ENCODE measurements around the gene CALM1. TPM values are rescaled to one million over a fixed set of nuclear protein-coding genes. Genes with fewer than 3 reads are reported as not detected.

The CALM1 gene
- total and polyA plus RNA-seq, 10 of the 15 experiments (the other 5 are each of a cell fraction or from before 2014, with no cell fraction given) = 110 to 729 (median 261) TPM

GRCh38 chr14:90354551-90355298, 42.1 kb upstream of the CALM1 start:
- Histone ChIP-seq H2AFZ (ENCODE audit: control insufficient read depth, low read depth, low read length) (no peak overlapping the region), H3K9ac (ENCODE audit: control insufficient read depth, insufficient read depth, low read length) (no peak overlapping the region), H3K27ac (ENCODE audit: control insufficient read depth, insufficient read depth) (no peak overlapping the region), H3K27me3 (replicated peaks in 1 of 2; ENCODE audit: control insufficient read depth in 2 of 2, insufficient read depth in 2 of 2, low read length in 1 of 2) (no peaks in the 10 kb centered on the region), H3K9me3 (replicated peaks; ENCODE audit: control insufficient read depth, insufficient read depth, low read length) (no peaks in the 10 kb centered on the region), H3K4me1 (ENCODE audit: control insufficient read depth, insufficient read depth, low read length) (no peaks in the 10 kb centered on the region), H3K79me2 (ENCODE audit: control insufficient read depth, insufficient read depth, low read length) (no peaks in the 10 kb centered on the region), H3K4me2 (ENCODE audit: control insufficient read depth, insufficient read depth) (no peak overlapping the region), H3K4me3 (no peak overlapping the region), H4K20me1 (ENCODE audit: control insufficient read depth, insufficient read depth) (no peaks in the 10 kb centered on the region), H3K36me3 (ENCODE audit: control insufficient read depth in 2 of 2, insufficient read depth in 2 of 2, low read length in 1 of 2) (no peaks in the 10 kb centered on the region)
- intact Hi-C loops (cut with micrococcal nuclease; ENCODE audit: unreplicated experiment) (no loop called here), in situ Hi-C loops (cut with MboI) (no loop called here)
- POLR2A ChIA-PET = interaction anchor here (0.6 kb wide), 1 partner anchor 8 kb away, joined by 5 read pairs; no protein-coding TSS in a partner anchor
- TF ChIP-seq SMC3 (IDR thresholded peaks at IDR 0.05; ENCODE audit: borderline replicate concordance, low read length) (no peak), E2F8 (IDR thresholded peaks at IDR 0.05; ENCODE audit: low read depth, partially characterized antibody) (no peak), ZBTB33 (IDR thresholded peaks at IDR 0.05) (no peak), POLR2A (IDR thresholded peaks at IDR 0.05; ENCODE audit: low read depth, low read length) (no peak), ZNF24 (IDR thresholded peaks at IDR 0.05) (no peak), TCF3 (IDR thresholded peaks at IDR 0.05; ENCODE audit: borderline replicate concordance, insufficient read depth, low read depth, low read length) (no peak), TCF7 (IDR thresholded peaks at IDR 0.05; ENCODE audit: borderline replicate concordance) (no peak), E2F4 (IDR thresholded peaks at IDR 0.05; ENCODE audit: low read depth, low read length) (no peak), KLF5 (IDR thresholded peaks at IDR 0.05; ENCODE audit: partially characterized antibody) (no peak), MEF2A (IDR thresholded peaks at IDR 0.05; ENCODE audit: insufficient read depth, low read depth, low read length) (no peak), MAX (IDR thresholded peaks at IDR 0.05; ENCODE audit: low read depth, low read length) (no peak)
- CTCF ChIA-PET = no interaction called here
- BruUV-seq (replicated peaks) = no TSS peak
- DNase-seq (ENCODE audit: low read depth, low spot score) = no peak
- no peak for ATAC-seq
- RAD21 ChIA-PET (ENCODE audit: unreplicated experiment) = no interaction called here
- SMC1A ChIA-PET (ENCODE audit: uncharacterized antibody, unreplicated experiment) = interaction anchor here (0.7 kb wide), 1 partner anchor 855 kb away, joined by 3 read pairs; no protein-coding TSS in a partner anchor
- 57% methylated on average over 16 of the region's 16 CpGs for WGBS (ENCODE audit: insufficient coverage, insufficient replicate concordance, low lambda C conversion rate, missing lambda C conversion rate)
- FAIRE-seq = no peak

Data from GM12878 (cell line).